ENCODE results near the gene ROR2. TPM values are rescaled to one million over a fixed set of nuclear protein-coding genes. Genes with fewer than 3 reads are reported as not detected.

ROR2 gene
- total and polyA plus RNA-seq, 4 donors: 0.13 to 0.84 (median 0.52) TPM

GRCh38 chr9:91775011-91775707, 174.9 kb downstream of the ROR2 start (continued):
- TF ChIP-seq ZBTB33 (IDR thresholded peaks at IDR 0.05) (no peak), YY1 (IDR thresholded peaks at IDR 0.05) (no peak), RAD21 (IDR thresholded peaks at IDR 0.05) (peak; percentile 88 to 94), FOXA1 (IDR thresholded peaks at IDR 0.05) (no peak)

- no peak for DNase-seq (ENCODE audit: low spot score)
- H3K27ac ChIP-seq (ENCODE audit: low read depth in 1 of 2, low read length in 2 of 2): no peak overlapping the region
- H3K4me1 ChIP-seq (ENCODE audit: control insufficient read depth in 4 of 4, insufficient read depth in 4 of 4, low read length in 3 of 4): no peaks in the 10 kb centered on the region
- H3K4me3 ChIP-seq (ENCODE audit: low read depth in 1 of 3, low read length in 3 of 3): no peak overlapping the region
- peaks cover 0 to 13% (median 0%) of the 10 kb centered on the region in 4 donors for H3K27me3 ChIP-seq (ENCODE audit: control insufficient read depth in 4 of 4, insufficient read depth in 4 of 4, low read length in 3 of 4)
- H3K36me3 ChIP-seq (ENCODE audit: control insufficient read depth in 4 of 4, insufficient read depth in 3 of 4, low read depth in 1 of 4, low read length in 3 of 4): no peaks in the 10 kb centered on the region
- TF ChIP-seq EGR1 (IDR thresholded peaks at IDR 0.05; ENCODE audit: low read depth in 2 of 2) (no peak), YY1 (IDR thresholded peaks at IDR 0.05) (no peak), TAF1 (conservative IDR thresholded peaks at IDR 0.05) (no peak), RXRA (IDR thresholded peaks at IDR 0.05) (no peak), NR2F2 (IDR thresholded peaks at IDR 0.05) (no peak), HNF4A (conservative IDR thresholded peaks at IDR 0.05) (no peak), GABPA (IDR thresholded peaks at IDR 0.05 in 1 of 2, conservative IDR thresholded peaks at IDR 0.05 in 1 of 2) (no peak), HNF4G (IDR thresholded peaks at IDR 0.05) (no peak), SP1 (IDR thresholded peaks at IDR 0.05) (no peak), MAX (IDR thresholded peaks at IDR 0.05) (no peak), FOXA2 (IDR thresholded peaks at IDR 0.05) (no peak), ATF3 (IDR thresholded peaks at IDR 0.05) (no peak), CTCF (IDR thresholded peaks at IDR 0.05; ENCODE audit: low read depth, low read length, missing input control) (no peak), JUND (IDR thresholded peaks at IDR 0.05) (no peak), REST (IDR thresholded peaks at IDR 0.05) (no peak), FOXA1 (IDR thresholded peaks at IDR 0.05) (no peak), RAD21 (IDR thresholded peaks at IDR 0.05) (no peak), ZBTB33 (IDR thresholded peaks at IDR 0.05) (no peak)
- WGBS: 70% methylated on average over 14 of the region's 14 CpGs
- H3K9me3 ChIP-seq (ENCODE audit: control insufficient read depth in 4 of 4, low read length in 3 of 4): no peaks in the 10 kb centered on the region
- no peak overlapping the region for H3K9ac ChIP-seq (ENCODE audit: low read depth in 1 of 2, low read length in 2 of 2)
These were observed 176.9 kb downstream of the ROR2 start for GRCh38 chr9:91773156-91773555.

Measured in liver (tissue), 9 donors.